ENCODE data around the gene TERT.
"Not testable (repeated sequence)": the region's sequence is repeated elsewhere in the genome, so short reads cannot be mapped to it uniquely, and the experiment has no call there.

The TERT gene

DNA sequence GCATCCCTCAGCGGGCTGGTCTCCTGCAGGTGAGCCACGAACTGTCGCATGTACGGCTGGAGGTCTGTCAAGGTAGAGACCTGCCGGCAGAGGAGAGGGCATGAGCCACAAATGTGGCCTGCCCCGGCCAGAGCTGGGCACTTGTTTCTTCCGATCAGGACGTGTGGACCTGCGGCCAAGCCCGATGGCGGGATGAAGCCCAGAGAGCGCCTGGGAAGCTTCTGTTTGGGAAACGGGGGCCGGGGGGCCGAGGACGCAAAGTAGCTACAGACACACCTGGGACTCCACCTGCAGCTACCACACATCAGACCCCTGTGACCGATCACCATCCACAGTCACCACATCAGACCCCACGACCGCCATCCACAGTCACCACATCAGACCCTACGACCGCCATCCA, 22.7 kb downstream of the TERT start:
- no peak overlapping the region for H3K4me3 ChIP-seq (ENCODE audit: low read length)
- no peak for DNase-seq (ENCODE audit: low read depth)
- TF ChIP-seq, protein P1, sequence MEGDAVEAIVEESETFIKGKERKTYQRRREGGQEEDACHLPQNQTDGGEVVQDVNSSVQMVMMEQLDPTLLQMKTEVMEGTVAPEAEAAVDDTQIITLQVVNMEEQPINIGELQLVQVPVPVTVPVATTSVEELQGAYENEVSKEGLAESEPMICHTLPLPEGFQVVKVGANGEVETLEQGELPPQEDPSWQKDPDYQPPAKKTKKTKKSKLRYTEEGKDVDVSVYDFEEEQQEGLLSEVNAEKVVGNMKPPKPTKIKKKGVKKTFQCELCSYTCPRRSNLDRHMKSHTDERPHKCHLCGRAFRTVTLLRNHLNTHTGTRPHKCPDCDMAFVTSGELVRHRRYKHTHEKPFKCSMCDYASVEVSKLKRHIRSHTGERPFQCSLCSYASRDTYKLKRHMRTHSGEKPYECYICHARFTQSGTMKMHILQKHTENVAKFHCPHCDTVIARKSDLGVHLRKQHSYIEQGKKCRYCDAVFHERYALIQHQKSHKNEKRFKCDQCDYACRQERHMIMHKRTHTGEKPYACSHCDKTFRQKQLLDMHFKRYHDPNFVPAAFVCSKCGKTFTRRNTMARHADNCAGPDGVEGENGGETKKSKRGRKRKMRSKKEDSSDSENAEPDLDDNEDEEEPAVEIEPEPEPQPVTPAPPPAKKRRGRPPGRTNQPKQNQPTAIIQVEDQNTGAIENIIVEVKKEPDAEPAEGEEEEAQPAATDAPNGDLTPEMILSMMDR (IDR thresholded peaks at IDR 0.05; ENCODE audit: insufficient read depth, low read depth, low read length, missing control alignments), result no peak

DNA sequence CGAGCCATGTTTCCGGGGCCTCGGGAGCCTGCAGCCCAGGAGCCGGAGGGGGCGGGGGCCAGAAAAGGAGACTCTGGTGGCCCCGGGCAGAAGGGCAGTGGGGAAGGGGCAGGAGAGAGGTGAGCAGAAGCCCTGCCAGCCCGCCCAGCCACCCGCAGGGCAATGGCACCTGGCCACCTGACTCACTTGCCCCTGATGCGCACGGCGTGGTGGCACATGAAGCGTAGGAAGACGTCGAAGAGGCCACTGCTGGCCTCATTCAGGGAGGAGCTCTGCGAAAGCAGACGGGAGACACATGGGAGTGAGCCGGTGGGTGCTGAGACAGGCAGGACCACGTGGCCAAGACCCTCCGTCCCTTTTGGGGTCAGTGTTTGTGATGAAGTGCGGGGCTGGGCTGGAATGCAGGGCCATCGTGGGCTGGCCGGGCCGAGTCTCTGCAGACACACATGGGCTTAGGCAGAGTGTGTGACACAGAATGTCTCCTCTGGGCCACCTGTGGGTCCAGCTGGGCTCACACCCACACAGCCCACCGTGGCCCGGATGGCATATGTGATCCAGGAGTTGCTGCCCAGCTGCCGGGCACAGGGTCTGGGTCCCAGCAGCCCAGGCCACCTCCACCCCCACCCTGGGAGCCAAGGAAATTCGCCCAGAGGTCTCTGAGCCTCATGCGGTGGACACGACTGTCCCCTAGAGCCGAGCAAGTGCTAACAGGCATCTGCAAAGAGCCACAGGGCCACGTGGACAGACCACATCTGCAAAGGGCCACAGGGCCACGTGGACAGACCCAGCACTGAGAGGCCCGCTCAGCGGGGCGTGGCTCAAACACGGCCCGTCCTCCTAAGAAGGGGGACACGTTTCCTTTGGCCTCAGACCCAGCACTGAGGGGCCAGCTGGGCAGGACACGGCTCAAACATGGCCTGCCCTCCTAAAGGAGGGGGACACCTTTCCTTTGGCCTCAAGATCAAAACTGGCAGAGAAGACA, 23.6 kb downstream of the TERT start:
- TF ChIP-seq, protein P1 (IDR thresholded peaks at IDR 0.05; ENCODE audit: insufficient read depth, low read depth, low read length, missing control alignments), result no peak
- no peak for DNase-seq (ENCODE audit: low read depth)
- H3K4me3 ChIP-seq (ENCODE audit: low read length), result no peak overlapping the region

DNA sequence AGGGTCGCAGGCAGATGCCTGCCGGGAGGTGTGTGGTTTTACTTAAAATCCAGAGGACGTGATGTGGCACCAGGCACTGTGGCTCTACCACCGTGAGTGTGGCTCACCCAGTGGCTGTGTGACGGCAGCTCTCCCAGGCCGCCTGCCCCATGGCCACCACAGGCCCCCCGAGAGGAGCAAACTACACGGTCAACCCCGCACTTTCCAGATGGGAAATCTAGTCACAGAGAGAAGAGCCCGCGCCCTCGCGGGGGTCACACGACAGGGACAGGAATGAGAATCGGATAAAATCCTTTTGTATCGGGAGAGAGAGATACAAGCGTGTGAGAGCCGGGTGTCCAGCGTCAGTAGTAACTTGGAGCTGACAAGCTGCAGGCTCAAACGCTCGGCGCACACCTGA, 24.4 kb downstream of the TERT start:
- DNase-seq (ENCODE audit: low read depth), result no peak
- TF ChIP-seq, protein P1 (IDR thresholded peaks at IDR 0.05; ENCODE audit: insufficient read depth, low read depth, low read length, missing control alignments), result no peak
- H3K4me3 ChIP-seq (ENCODE audit: low read length), result no peak overlapping the region

DNA sequence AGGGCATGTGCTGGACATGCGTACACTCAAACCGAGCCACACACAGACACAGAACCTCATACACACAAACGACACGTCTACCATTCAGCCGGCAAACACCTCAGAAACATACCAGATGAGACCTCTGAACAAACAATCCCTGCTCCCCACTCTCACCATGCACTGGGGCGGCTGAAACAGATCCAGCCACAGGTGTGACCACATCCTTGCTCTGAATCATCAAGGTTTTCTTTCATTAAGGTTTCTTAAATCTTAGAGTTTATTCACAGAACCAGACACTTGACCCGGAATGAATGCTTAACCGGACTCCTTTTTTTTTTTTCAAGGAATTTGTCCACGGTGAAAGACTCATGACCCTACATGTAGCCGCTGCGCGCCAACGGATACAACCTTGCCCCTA, 26.2 kb downstream of the TERT start:
- H3K4me3 ChIP-seq (ENCODE audit: low read length), result no peak overlapping the region
- DNase-seq (ENCODE audit: low read depth), result no peak
- TF ChIP-seq, protein P1 (IDR thresholded peaks at IDR 0.05; ENCODE audit: insufficient read depth, low read depth, low read length, missing control alignments), result no peak

DNA sequence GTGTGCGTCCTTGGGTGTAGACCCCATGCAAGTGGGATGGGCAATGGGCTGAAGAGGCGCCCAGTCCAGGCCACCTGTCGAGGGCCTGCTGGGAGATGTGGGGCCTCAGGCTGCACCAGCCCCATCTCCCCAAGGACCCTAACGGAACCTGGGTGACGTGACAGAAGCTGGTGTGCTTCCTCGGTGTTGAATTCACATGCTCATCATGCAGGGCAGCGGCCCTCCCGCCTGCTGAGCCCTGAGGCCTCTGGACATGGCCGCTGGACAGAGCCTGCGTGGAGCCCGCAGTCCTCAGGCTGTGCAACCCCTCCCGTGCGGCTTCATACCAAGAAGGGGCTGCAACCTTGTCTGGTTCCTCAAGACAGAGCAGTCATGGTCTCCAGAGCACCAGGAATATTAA, 26.8 kb downstream of the TERT start:
- no peak for DNase-seq (ENCODE audit: low read depth)
- TF ChIP-seq, protein P1 (IDR thresholded peaks at IDR 0.05; ENCODE audit: insufficient read depth, low read depth, low read length, missing control alignments), result no peak
- H3K4me3 ChIP-seq (ENCODE audit: low read length), result no peak overlapping the region

DNA sequence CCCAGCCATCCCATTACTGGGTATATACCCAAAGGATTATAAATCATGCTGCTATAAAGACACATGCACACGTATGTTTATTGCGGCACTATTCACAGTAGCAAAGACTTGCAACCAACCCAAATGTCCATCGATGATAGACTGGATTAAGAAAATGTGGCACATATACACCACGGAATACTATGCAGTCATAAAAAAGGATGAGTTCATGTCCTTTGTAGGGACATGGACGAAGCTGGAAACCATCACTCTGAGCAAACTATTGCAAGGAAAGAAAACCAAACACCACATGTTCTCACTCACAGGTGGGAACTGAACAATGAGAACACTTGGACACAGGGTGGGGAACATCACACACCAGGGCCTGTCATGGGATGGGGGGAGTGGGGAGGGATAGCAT, 27.4 kb downstream of the TERT start:
- not testable (repeated sequence) for H3K4me3 ChIP-seq (ENCODE audit: low read length)

DNA sequence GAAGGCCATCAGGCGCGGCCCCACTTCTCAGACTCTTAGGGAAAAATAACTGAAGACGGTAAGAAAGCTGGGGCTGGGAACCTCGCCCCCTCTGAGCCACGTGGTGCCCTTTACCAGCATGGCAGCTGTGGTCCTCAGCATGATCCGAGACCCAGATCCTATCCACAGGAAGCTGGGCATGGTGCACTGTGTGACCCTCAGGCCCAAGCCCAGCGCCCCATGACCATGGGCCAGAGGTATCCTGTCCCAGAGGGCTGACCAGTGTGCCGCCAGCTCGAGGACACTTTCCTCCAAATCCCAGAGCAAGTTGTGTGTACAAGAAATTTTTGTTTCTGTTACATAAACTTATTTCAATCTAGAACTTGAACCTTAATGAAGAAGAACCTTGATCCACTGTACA, 28.1 kb downstream of the TERT start:
- TF ChIP-seq, protein P1 (IDR thresholded peaks at IDR 0.05; ENCODE audit: insufficient read depth, low read depth, low read length, missing control alignments), result no peak
- H3K4me3 ChIP-seq (ENCODE audit: low read length), result no peak overlapping the region
- no peak for DNase-seq (ENCODE audit: low read depth)

More for the DNA sequence above, 27.4 kb downstream of the TERT start:
- DNase-seq (ENCODE audit: low read depth), result not testable (repeated sequence)
